Measurements from ENCODE around the gene ABCA2. TPM values are rescaled to one million over a fixed set of nuclear protein-coding genes. Genes with fewer than 3 reads are reported as not detected.

The ABCA2 gene
- total and polyA plus RNA-seq, 8 donors: 20.8 to 34.8 (median 29.8) TPM

- DNase-seq (no peak), ATAC-seq (peak; percentile 4)
- Histone ChIP-seq H3K4me1 (peaks cover 17 to 44% of the 10 kb centered on the region in 2 donors), H3K27ac (peak overlapping the region; percentile 59 to 63), H3K27me3 (peaks cover 0 to 30% of the 10 kb centered on the region in 2 donors), H3K36me3 (no peaks in the 10 kb centered on the region), H3K4me3 (no peak overlapping the region), H3K9me3 (no peaks in the 10 kb centered on the region)
- intact Hi-C loops (cut with DNase I): no loop called here
- no peak for TF ChIP-seq CTCF (IDR thresholded peaks at IDR 0.05)
These were observed 53.1 kb downstream of the ABCA2 start for GRCh38 chr9:136974817-136975535.

GRCh38 chr9:136973618-136974617, 54.1 kb downstream of the ABCA2 start:
- peaks cover 17 to 44% of the 10 kb centered on the region in 2 donors for H3K4me1 ChIP-seq
- H3K4me3 ChIP-seq: no peak overlapping the region
- no peak for TF ChIP-seq CTCF (IDR thresholded peaks at IDR 0.05)
- no peaks in the 10 kb centered on the region for H3K36me3 ChIP-seq
- ATAC-seq: no peak
- H3K27me3 ChIP-seq: peaks cover 0 to 27% of the 10 kb centered on the region in 2 donors
- DNase-seq: no peak
- no peaks in the 10 kb centered on the region for H3K9me3 ChIP-seq
- intact Hi-C loops (cut with DNase I): no loop called here
- H3K27ac ChIP-seq: peak overlapping the region in 1 of 2 donors; percentile 43

- no peak overlapping the region for H3K27ac ChIP-seq
- TF ChIP-seq CTCF (IDR thresholded peaks at IDR 0.05): no peak
- DNase-seq: no peak
- no peak overlapping the region for H3K4me3 ChIP-seq
- intact Hi-C loops (cut with DNase I): no loop called here
- H3K4me1 ChIP-seq: peaks cover 17 to 40% of the 10 kb centered on the region in 2 donors
- H3K36me3 ChIP-seq: no peaks in the 10 kb centered on the region
- H3K27me3 ChIP-seq: peaks cover 0 to 22% of the 10 kb centered on the region in 2 donors
- no peak for ATAC-seq
- no peaks in the 10 kb centered on the region for H3K9me3 ChIP-seq
These were observed 55.3 kb downstream of the ABCA2 start for GRCh38 chr9:136972743-136973142.

GRCh38 chr9:136972335-136972734, 55.7 kb downstream of the ABCA2 start:
- TF ChIP-seq CTCF (IDR thresholded peaks at IDR 0.05): no peak
- Histone ChIP-seq H3K36me3 (no peaks in the 10 kb centered on the region), H3K4me3 (no peak overlapping the region), H3K9me3 (no peaks in the 10 kb centered on the region), H3K27ac (no peak overlapping the region), H3K27me3 (peaks cover 0 to 18% of the 10 kb centered on the region in 2 donors), H3K4me1 (peaks cover 13 to 36% of the 10 kb centered on the region in 2 donors)
- DNase-seq (no peak), ATAC-seq (no peak)
- intact Hi-C loops (cut with DNase I): no loop called here

GRCh38 chr9:136971746-136972145, 56.3 kb downstream of the ABCA2 start:
- Histone ChIP-seq H3K9me3 (no peaks in the 10 kb centered on the region), H3K27me3 (peaks cover 0 to 12% of the 10 kb centered on the region in 2 donors), H3K4me1 (peaks cover 8 to 30% of the 10 kb centered on the region in 2 donors), H3K4me3 (no peak overlapping the region), H3K27ac (no peak overlapping the region), H3K36me3 (no peaks in the 10 kb centered on the region)
- intact Hi-C loops (cut with DNase I): no loop called here
- no peak for TF ChIP-seq CTCF (IDR thresholded peaks at IDR 0.05)
- ATAC-seq: no peak
- no peak for DNase-seq

All from left lung (tissue), 10 donors.